Testis (tissue), 3 donors: ENCODE data around the gene NRXN3. TPM values are rescaled to one million over a fixed set of nuclear protein-coding genes. Genes with fewer than 3 reads are reported as not detected.

Source experiments
- DNase-seq: peaks from one replicate; pipeline ENCODE4 v3.0.0-alpha.2; 2019
- H3K27ac ChIP-seq, 2 donors: fragments of 200-600 bp; sonication (generic); one replicate each; pipeline ENCODE4 v1.5.1; 2019
- H3K27me3 ChIP-seq: fragments of 200-600 bp; sonication (generic); one replicate; pipeline ENCODE4 v1.5.1; 2019
- H3K36me3 ChIP-seq: fragments of 200-600 bp; sonication (generic); one replicate; pipeline ENCODE4 v1.5.1; 2017; ENCODE audit warnings: low read depth; ENCODE audit errors: missing control alignments
- H3K4me1 ChIP-seq: fragments of 200-600 bp; sonication (generic); one replicate; pipeline ENCODE4 v1.5.1; 2019
- H3K4me3 ChIP-seq, 2 donors: fragments of 200-600 bp; sonication (generic); one replicate each; pipeline ENCODE4 v1.5.1; 2017 to 2019
- H3K9me3 ChIP-seq: fragments of 200-600 bp; sonication (generic); one replicate; pipeline ENCODE4 v1.5.1; 2017
- POLR2A ChIP-seq: fragments of 450-650 bp; IDR thresholded peaks from one replicate; pipeline ENCODE4 v1.6.1; 2017; ENCODE audit warnings: antibody characterized with exemption, mild to moderate bottlenecking, moderate library complexity
- WGBS, 2 donors: methylation state at CpG; one replicate each; pipeline ENCODE4 v1.1.5; 2018; 5-methylcytosine and 5-hydroxymethylcytosine counted together
- intact Hi-C: fragments of 100-400 bp; cut with DNase I; formaldehyde crosslinking; loops from one replicate; pipeline ENCODE4 v1.15.1; 2023; ENCODE audit warnings: low total_unique reads
- polyA plus RNA-seq: library from polyadenylated mRNA; stranded (reverse); fragments of 350-450 nt; fragmentation: Illumina TruSeq; extraction: RNeasy Lipid Tissue Mini Kit (QIAGEN cat#74804); gene quantifications from one replicate; pipeline ENCODE4 v1.2.3, GENCODE V29; 2014; ENCODE audit warnings: low read depth, low replicate concordance; ENCODE audit not compliant: insufficient read depth
- total RNA-seq, 2 donors: library from RNA; depleted of rRNA; stranded (reverse); fragments of >200 nt; gene quantifications; one replicate each; pipeline ENCODE4 v1.2.3, GENCODE V29; 2016
- TF ChIP-seq, protein P1 (sequence below), 3 experiments: fragments of 450-650 bp in 2 of 3; fragments of 200-600 bp in 1 of 3; sonication (generic) in 1 of 3; IDR thresholded peaks; one replicate each; pipeline ENCODE4 v1.5.1; 2016 to 2019; ENCODE audit warnings: antibody characterized with exemption in 3 of 3, mild to moderate bottlenecking in 2 of 3, moderate library complexity in 1 of 3

NRXN3 gene
- total and polyA plus RNA-seq, 3 donors from 2014 or later = 3.5 to 8.0 (median 3.9) TPM

DNA sequence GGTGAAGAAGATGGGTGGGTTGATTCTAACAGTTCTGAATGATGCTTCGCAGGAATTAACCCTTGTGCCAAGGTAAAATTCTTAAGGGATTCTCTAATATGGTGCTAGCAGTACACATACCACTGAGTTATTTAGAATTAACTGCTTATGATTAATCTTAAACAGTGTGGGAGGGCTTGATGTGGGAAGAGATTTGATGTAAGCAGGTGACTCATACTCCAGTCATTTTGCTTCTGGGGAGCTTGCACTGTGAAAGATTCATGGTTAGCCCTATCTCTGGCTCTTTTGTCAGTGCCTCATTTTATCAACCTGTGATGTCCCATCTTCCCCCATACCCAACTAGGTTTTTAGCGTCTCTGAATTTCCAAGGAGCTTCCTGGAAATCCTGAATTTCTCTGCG is 83.8 kb downstream of the NRXN3 start:
- H3K9me3 ChIP-seq = no peaks in the 10 kb centered on the region
- no peak for TF ChIP-seq POLR2A
- intact Hi-C loops = no loop called here
- DNase-seq = no peak
- no peak overlapping the region for H3K27ac ChIP-seq
- H3K4me1 ChIP-seq = no peaks in the 10 kb centered on the region
- H3K27me3 ChIP-seq = no peaks in the 10 kb centered on the region
- 87 to 92% methylated on average over 3 of the region's 3 CpGs for WGBS, 2 donors
- H3K4me3 ChIP-seq = no peak overlapping the region
- no peaks in the 10 kb centered on the region for H3K36me3 ChIP-seq

DNA sequence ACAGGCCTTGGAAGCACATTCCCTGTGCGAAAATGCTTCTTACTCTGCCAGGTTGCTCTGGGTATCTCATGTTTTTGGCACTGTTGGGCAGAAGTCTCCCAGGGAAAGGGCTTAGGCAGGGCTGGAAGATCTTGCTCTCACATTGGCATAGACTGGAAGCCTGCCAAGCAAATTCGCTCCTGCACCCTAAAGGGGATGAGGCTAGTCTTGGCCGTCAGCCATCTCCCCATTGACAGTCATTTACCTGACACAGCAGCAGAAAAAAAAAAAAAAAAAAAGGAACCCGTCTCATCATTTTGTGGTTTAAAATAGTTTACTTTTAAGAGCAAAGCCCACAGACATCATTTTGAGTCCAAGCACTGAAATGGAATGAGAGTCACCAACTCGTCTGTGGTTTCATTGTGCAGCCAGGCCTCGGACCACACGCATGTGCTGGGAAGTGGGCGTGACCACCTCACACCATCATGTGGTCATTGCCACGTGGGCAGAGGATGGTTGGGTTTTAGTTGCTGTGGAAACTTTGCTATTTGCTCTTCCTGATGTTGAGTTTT is 84.8 kb downstream of the NRXN3 start:
- intact Hi-C loops = no loop called here
- no peaks in the 10 kb centered on the region for H3K4me1 ChIP-seq
- 73 to 75% methylated on average over 9 of the region's 9 CpGs for WGBS, 2 donors

DNA sequence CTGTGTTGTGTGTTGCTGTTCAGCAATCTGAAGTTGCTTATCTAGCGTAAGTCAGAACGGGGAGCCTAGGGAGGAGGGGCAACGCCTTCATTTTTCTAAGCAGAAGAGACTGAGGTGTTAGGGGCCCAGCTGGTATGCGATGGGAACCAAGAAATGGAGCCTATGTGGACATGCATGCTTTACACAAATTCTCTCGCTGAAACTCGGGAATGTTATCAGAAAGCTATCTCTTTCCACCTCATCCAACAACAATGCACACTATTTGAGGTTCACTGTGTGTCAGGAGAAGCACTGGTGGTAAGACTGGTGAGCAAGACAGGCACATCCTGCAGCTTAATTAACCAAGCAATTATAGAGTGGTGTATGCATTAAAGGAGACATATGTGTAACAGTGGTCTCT is 89.7 kb downstream of the NRXN3 start:
- DNase-seq = no peak
- no peaks in the 10 kb centered on the region for H3K27me3 ChIP-seq
- H3K36me3 ChIP-seq = no peaks in the 10 kb centered on the region
- TF ChIP-seq, protein P1, sequence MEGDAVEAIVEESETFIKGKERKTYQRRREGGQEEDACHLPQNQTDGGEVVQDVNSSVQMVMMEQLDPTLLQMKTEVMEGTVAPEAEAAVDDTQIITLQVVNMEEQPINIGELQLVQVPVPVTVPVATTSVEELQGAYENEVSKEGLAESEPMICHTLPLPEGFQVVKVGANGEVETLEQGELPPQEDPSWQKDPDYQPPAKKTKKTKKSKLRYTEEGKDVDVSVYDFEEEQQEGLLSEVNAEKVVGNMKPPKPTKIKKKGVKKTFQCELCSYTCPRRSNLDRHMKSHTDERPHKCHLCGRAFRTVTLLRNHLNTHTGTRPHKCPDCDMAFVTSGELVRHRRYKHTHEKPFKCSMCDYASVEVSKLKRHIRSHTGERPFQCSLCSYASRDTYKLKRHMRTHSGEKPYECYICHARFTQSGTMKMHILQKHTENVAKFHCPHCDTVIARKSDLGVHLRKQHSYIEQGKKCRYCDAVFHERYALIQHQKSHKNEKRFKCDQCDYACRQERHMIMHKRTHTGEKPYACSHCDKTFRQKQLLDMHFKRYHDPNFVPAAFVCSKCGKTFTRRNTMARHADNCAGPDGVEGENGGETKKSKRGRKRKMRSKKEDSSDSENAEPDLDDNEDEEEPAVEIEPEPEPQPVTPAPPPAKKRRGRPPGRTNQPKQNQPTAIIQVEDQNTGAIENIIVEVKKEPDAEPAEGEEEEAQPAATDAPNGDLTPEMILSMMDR (IDR thresholded peaks at IDR 0.05) = no peak
- no peak for TF ChIP-seq POLR2A
- H3K4me3 ChIP-seq = no peak overlapping the region
- H3K9me3 ChIP-seq = no peaks in the 10 kb centered on the region
- intact Hi-C loops = no loop called here
- no peaks in the 10 kb centered on the region for H3K4me1 ChIP-seq
- H3K27ac ChIP-seq = no peak overlapping the region
- WGBS, 2 donors = 61 to 71% methylated on average over 6 of the region's 6 CpGs

More for the DNA sequence above, 84.8 kb downstream of the NRXN3 start:
- H3K4me3 ChIP-seq = no peak overlapping the region
- H3K9me3 ChIP-seq = no peaks in the 10 kb centered on the region
- H3K36me3 ChIP-seq = no peaks in the 10 kb centered on the region
- TF ChIP-seq POLR2A = no peak
- TF ChIP-seq, protein P1 (IDR thresholded peaks at IDR 0.05) = no peak
- no peak for DNase-seq
- H3K27me3 ChIP-seq = no peaks in the 10 kb centered on the region
- H3K27ac ChIP-seq = no peak overlapping the region

DNA sequence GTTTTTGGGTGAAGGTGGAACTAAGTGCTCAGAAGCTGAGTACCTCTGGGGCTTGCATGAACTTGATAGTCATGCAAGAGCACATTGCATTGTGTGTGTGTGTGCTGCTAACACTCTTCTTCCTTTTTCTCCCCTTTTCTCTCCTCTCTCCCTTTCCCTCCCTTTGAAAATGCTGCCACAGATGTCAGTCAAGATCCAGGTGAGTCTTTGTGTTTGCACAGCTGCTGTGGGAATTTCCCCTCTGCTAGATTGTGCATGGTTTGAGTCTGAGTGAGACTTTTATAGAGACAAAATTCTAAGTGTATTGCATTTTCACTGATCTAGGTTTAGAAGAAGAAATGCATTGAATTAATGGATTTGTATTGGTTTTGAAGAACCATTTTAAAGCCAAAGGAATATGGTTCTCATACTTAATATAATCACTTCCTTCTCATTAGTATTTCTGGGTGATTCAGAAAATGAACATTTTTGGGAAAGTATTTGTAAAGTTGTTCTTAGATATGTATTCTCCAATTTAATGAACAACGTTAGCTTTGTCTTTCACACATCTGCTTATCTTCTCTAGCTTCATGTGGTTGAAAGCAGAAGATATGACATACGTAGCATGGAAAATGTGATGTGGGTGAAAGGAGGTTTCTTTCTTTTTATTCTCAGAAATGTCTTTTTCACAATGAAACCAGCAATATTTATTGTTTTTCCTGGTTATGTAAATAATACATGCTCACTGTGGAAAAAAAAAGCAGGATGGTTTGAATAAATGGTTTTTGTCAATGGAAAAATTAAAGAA is 108.5 kb downstream of the NRXN3 start:
- H3K4me1 ChIP-seq = no peaks in the 10 kb centered on the region
- H3K27ac ChIP-seq = no peak overlapping the region
- no peak overlapping the region for H3K4me3 ChIP-seq
- 69 to 78% methylated on average over 2 of the region's 2 CpGs for WGBS, 2 donors
- intact Hi-C loops = no loop called here
- H3K36me3 ChIP-seq = no peaks in the 10 kb centered on the region
- no peaks in the 10 kb centered on the region for H3K27me3 ChIP-seq
- TF ChIP-seq, protein P1 (IDR thresholded peaks at IDR 0.05) = no peak
- no peak for TF ChIP-seq POLR2A
- no peak for DNase-seq
- no peaks in the 10 kb centered on the region for H3K9me3 ChIP-seq

DNA sequence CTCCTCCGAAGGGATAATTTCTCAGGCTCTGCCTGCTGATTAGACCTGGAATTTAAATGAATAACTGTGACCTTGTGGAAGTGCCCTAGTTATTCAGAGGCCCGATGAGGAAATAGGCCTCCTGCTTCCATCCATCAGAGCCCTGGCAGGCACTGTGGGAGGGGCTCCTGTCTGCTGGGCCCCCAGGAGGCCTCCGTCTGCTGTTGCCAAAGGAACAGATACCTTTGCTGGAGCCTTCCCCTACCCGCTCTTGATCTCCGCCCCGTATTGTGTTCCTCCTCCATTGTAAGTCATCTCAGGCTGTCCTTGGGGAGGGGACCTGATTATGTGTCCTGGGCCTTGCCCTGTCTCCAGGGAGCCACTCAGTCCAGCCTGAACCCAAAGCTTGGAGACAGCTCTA is 112.3 kb downstream of the NRXN3 start:
- intact Hi-C loops = no loop called here
- no peak for TF ChIP-seq POLR2A
- TF ChIP-seq, protein P1 (IDR thresholded peaks at IDR 0.05) = no peak
- H3K27ac ChIP-seq = no peak overlapping the region
- no peaks in the 10 kb centered on the region for H3K36me3 ChIP-seq
- no peaks in the 10 kb centered on the region for H3K4me1 ChIP-seq
- no peaks in the 10 kb centered on the region for H3K9me3 ChIP-seq
- no peaks in the 10 kb centered on the region for H3K27me3 ChIP-seq
- no peak for DNase-seq
- WGBS, 2 donors = 52 to 65% methylated on average over 6 of the region's 6 CpGs
- no peak overlapping the region for H3K4me3 ChIP-seq
